Panc1 (cell line): ENCODE measurements around the gene CEMIP. TPM values are rescaled to one million over a fixed set of nuclear protein-coding genes. Genes with fewer than 3 reads are reported as not detected.

ENCODE experiments used
- ATAC-seq: fragments of 200-7000 bp; cut with Tn5 transposase; 2 replicates; pipeline ENCODE4 v1.9.1; 2020; ENCODE audit warnings: mild to moderate bottlenecking, moderate library complexity
- BruUV-seq: library from RNA; stranded (reverse); fragments of 400-500 nt; replicated peaks from 2 replicates; lab custom pipeline; 2021; lab: Mats Ljungman, UMichigan
- CTCF ChIA-PET: fragments of 300-600 bp; sonication (Branson Sonifier 250); formaldehyde crosslinking; loops from one replicate; lab custom pipeline; 2022; ENCODE audit warnings: antibody characterized with exemption; lab: Charles Lee
- POLR2A ChIA-PET: fragments of 300-600 bp; sonication (Branson Sonifier 250); formaldehyde crosslinking; loops from one replicate; lab custom pipeline; 2022; ENCODE audit warnings: antibody characterized with exemption; lab: Charles Lee
- DNase-seq: peaks from one replicate; pipeline ENCODE4 v3.0.0-alpha.2; 2010; ENCODE audit warnings: low read depth, low spot score
- H3K27ac ChIP-seq: 2 replicates; pipeline ENCODE4 v1.5.1; 2011; ENCODE audit warnings: mild to moderate bottlenecking, low read length, inconsistent platforms
- H3K27me3 ChIP-seq: fragments of 200-500 bp; sonication (Bioruptor generic); 2 replicates; pipeline ENCODE4 v1.6.0; 2014; ENCODE audit warnings: low read length, inconsistent platforms; ENCODE audit not compliant: control insufficient read depth, insufficient read depth
- H3K36me3 ChIP-seq: fragments of 200-500 bp; sonication (Bioruptor generic); 2 replicates; pipeline ENCODE4 v1.5.1; 2014; ENCODE audit warnings: inconsistent platforms, mild to moderate bottlenecking, low read length, moderate library complexity; ENCODE audit not compliant: control insufficient read depth, insufficient read depth
- H3K4me1 ChIP-seq: 2 replicates; pipeline ENCODE4 v1.5.1; 2011; ENCODE audit warnings: inconsistent platforms, mild to moderate bottlenecking, low read length, moderate library complexity; ENCODE audit not compliant: control insufficient read depth, insufficient read depth
- H3K4me3 ChIP-seq, 2 experiments: 2 replicates each; pipeline ENCODE4 v1.5.1; 2011 to 2012; ENCODE audit warnings: low read depth in 2 of 2, low read length in 2 of 2, mild to moderate bottlenecking in 2 of 2, inconsistent platforms in 1 of 2, moderate library complexity in 1 of 2
- H3K9me3 ChIP-seq: fragments of 200-500 bp; sonication (Bioruptor generic); 2 replicates; pipeline ENCODE4 v1.5.1; 2014; ENCODE audit warnings: low read depth, mild to moderate bottlenecking, inconsistent platforms, low read length, moderate library complexity; ENCODE audit not compliant: control insufficient read depth, insufficient read depth
- CTCF ChIP-seq: fragments of 450-650 bp; IDR thresholded peaks from 2 replicates; pipeline ENCODE4 v1.5.1; 2017; ENCODE audit warnings: mild to moderate bottlenecking
- POLR2AphosphoS5 ChIP-seq: IDR thresholded peaks from 2 replicates; pipeline ENCODE4 v1.6.1; 2012; ENCODE audit warnings: mild to moderate bottlenecking, low read depth, low read length, moderate library complexity
- REST ChIP-seq, 2 experiments: IDR thresholded peaks; 2 replicates each; pipeline ENCODE4 v1.6.1; 2011 to 2012; ENCODE audit warnings: low read depth in 2 of 2, control low read depth in 1 of 2, low read length in 1 of 2, mild to moderate bottlenecking in 1 of 2, moderate library complexity in 1 of 2; ENCODE audit not compliant: insufficient read depth in 1 of 2
- SIN3A ChIP-seq: IDR thresholded peaks from 2 replicates; pipeline ENCODE4 v1.6.1; 2012; ENCODE audit warnings: low read depth, mild to moderate bottlenecking, low read length, moderate library complexity, borderline replicate concordance; ENCODE audit not compliant: insufficient read depth
- TCF7L2 ChIP-seq: IDR thresholded peaks from 2 replicates; pipeline ENCODE4 v1.6.1; 2011; ENCODE audit warnings: mild to moderate bottlenecking, low read depth, low read length, inconsistent platforms
- in situ Hi-C: cut with HindIII; loops from 2 replicates; pipeline ENCODE4 v1.10.0; 2016; ENCODE audit warnings: low sequenced_read_pairs, low pct_unique_long_range_greater_than_20kb
- intact Hi-C: fragments of 100-400 bp; cut with micrococcal nuclease; formaldehyde crosslinking; loops from one replicate; pipeline ENCODE4 v1.10.0; 2022; ENCODE audit not compliant: unreplicated experiment
- total RNA-seq: library from RNA; stranded (reverse); gene quantifications from one replicate; pipeline ENCODE4 v1.2.1, GENCODE V29; 2021; ENCODE audit not compliant: unreplicated experiment

Gene CEMIP
- total RNA-seq, 1 experiment from 2014 or later, result 0.46 TPM

GRCh38 chr15:80736560-80736959 lies 42.6 kb upstream of the CEMIP start:
- CTCF ChIA-PET, result no interaction called here

GRCh38 chr15:80739919-80740318 lies 39.3 kb upstream of the CEMIP start:
- ChIA-PET POLR2A (no interaction called here), CTCF (no interaction called here)
- Histone ChIP-seq H3K4me3 (no peak overlapping the region), H3K27me3 (no peaks in the 10 kb centered on the region), H3K9me3 (no peaks in the 10 kb centered on the region), H3K27ac (no peak overlapping the region), H3K4me1 (peaks cover 21% of the 10 kb centered on the region), H3K36me3 (no peaks in the 10 kb centered on the region)
- no TSS peak for BruUV-seq
- TF ChIP-seq TCF7L2 (no peak), CTCF (no peak), SIN3A (no peak), REST (IDR thresholded peaks at IDR 0.05; ENCODE audit: insufficient read depth in 1 of 2, low read depth in 2 of 2, low read length in 1 of 2) (no peak), POLR2AphosphoS5 (no peak)
- intact Hi-C loops (no loop called here), in situ Hi-C loops (no loop called here)
- ATAC-seq (no peak), DNase-seq (no peak)

More at GRCh38 chr15:80736560-80736959, 42.6 kb upstream of the CEMIP start:
- ATAC-seq, result no peak
- intact Hi-C loops (no loop called here), in situ Hi-C loops (no loop called here)
- no peak for DNase-seq
- H3K36me3 ChIP-seq, result no peaks in the 10 kb centered on the region
- no peaks in the 10 kb centered on the region for H3K4me1 ChIP-seq
- BruUV-seq, result no TSS peak
- no peaks in the 10 kb centered on the region for H3K27me3 ChIP-seq
- no peak overlapping the region for H3K4me3 ChIP-seq
- no peak overlapping the region for H3K27ac ChIP-seq
- TF ChIP-seq SIN3A (no peak), TCF7L2 (no peak), POLR2AphosphoS5 (no peak), REST (IDR thresholded peaks at IDR 0.05; ENCODE audit: insufficient read depth in 1 of 2, low read depth in 2 of 2, low read length in 1 of 2) (no peak), CTCF (no peak)
- POLR2A ChIA-PET, result no interaction called here
- no peaks in the 10 kb centered on the region for H3K9me3 ChIP-seq
